Uterus (tissue), 2 donors: Measurements from ENCODE around the gene PID1.

Source experiments
- CTCF ChIP-seq, 4 experiments: fragments of 200-600 bp in 2 of 4; fragments of 450-650 bp in 2 of 4; sonication (generic) in 2 of 4; IDR thresholded peaks; one replicate each; pipeline ENCODE4 v1.5.1; 2016 to 2019; ENCODE audit warnings: antibody characterized with exemption in 4 of 4, mild to moderate bottlenecking in 2 of 4, moderate library complexity in 1 of 4
- POLR2A ChIP-seq, 2 donors: fragments of 450-650 bp; IDR thresholded peaks; one replicate each; pipeline ENCODE4 v1.6.1; 2016; ENCODE audit warnings: antibody characterized with exemption in 2 of 2, mild to moderate bottlenecking in 1 of 2, moderate library complexity in 1 of 2

- TF ChIP-seq POLR2A (IDR thresholded peaks at IDR 0.05) (no peak), CTCF (IDR thresholded peaks at IDR 0.05) (no peak)
Observed at GRCh38 chr2:229089776-229090175, 181.3 kb downstream of the PID1 start.
